IMR-90 (cell line): ENCODE results near the gene BTBD3.

Experiments used
- BHLHE40 ChIP-seq: fragments of 150-350 bp; IDR thresholded peaks from 2 replicates; pipeline ENCODE4 v1.6.1; 2016; ENCODE audit warnings: mild to moderate bottlenecking, low read depth, low read length
- MAFK ChIP-seq: IDR thresholded peaks from 2 replicates; pipeline ENCODE4 v1.6.1; 2012; ENCODE audit warnings: low read depth, low read length, improper control_type of control experiment
- NFE2L2 ChIP-seq: fragments of 150-350 bp; IDR thresholded peaks from 2 replicates; pipeline ENCODE4 v1.6.1; 2016; ENCODE audit warnings: low read depth, mild to moderate bottlenecking, low read length
- POLR2A ChIP-seq: IDR thresholded peaks from 2 replicates; pipeline ENCODE4 v1.6.1; 2012; ENCODE audit warnings: mild to moderate bottlenecking, low read depth, low read length
- RFX5 ChIP-seq: IDR thresholded peaks from 2 replicates; pipeline ENCODE4 v1.8.0; 2012; ENCODE audit warnings: low read depth, mild to moderate bottlenecking, low read length, moderate library complexity
- SMC3 ChIP-seq: fragments of 150-350 bp; IDR thresholded peaks from 2 replicates; pipeline ENCODE4 v1.6.1; 2016; ENCODE audit warnings: low read depth, mild to moderate bottlenecking, antibody characterized with exemption, low read length, moderate library complexity
- TF ChIP-seq, protein P1 (sequence below): conservative IDR thresholded peaks from 2 replicates; pipeline ENCODE4 v1.5.1; 2012; ENCODE audit warnings: mild to moderate bottlenecking, low read depth, low read length, improper control_type of control experiment
- TF ChIP-seq, protein P2 (sequence below): fragments of 150-350 bp; IDR thresholded peaks from 2 replicates; pipeline ENCODE4 v1.6.1; 2017; ENCODE audit warnings: mild to moderate bottlenecking, antibody characterized with exemption, low read length, low read depth

DNA sequence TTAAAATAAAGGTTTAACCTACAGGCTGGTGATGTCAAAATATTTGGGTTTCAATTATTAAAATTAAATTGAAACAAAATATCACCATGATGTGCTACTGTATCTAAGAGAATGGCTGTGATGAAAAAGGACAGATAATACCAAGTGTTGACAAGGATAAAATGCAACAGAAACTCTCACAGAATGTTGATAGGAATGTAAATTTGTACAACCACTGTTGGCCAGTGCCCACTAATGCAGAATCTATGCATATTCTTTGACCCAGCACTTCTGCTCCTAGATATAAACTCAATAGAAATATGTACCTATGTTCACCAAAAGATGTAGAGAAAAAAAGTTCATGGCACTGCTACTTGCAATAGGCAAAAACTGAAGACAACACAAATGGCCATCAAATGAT is 41.1 kb upstream of the BTBD3 start:
- TF ChIP-seq, protein P1, sequence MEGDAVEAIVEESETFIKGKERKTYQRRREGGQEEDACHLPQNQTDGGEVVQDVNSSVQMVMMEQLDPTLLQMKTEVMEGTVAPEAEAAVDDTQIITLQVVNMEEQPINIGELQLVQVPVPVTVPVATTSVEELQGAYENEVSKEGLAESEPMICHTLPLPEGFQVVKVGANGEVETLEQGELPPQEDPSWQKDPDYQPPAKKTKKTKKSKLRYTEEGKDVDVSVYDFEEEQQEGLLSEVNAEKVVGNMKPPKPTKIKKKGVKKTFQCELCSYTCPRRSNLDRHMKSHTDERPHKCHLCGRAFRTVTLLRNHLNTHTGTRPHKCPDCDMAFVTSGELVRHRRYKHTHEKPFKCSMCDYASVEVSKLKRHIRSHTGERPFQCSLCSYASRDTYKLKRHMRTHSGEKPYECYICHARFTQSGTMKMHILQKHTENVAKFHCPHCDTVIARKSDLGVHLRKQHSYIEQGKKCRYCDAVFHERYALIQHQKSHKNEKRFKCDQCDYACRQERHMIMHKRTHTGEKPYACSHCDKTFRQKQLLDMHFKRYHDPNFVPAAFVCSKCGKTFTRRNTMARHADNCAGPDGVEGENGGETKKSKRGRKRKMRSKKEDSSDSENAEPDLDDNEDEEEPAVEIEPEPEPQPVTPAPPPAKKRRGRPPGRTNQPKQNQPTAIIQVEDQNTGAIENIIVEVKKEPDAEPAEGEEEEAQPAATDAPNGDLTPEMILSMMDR: no peak
- TF ChIP-seq POLR2A: no peak
- TF ChIP-seq, protein P2, sequence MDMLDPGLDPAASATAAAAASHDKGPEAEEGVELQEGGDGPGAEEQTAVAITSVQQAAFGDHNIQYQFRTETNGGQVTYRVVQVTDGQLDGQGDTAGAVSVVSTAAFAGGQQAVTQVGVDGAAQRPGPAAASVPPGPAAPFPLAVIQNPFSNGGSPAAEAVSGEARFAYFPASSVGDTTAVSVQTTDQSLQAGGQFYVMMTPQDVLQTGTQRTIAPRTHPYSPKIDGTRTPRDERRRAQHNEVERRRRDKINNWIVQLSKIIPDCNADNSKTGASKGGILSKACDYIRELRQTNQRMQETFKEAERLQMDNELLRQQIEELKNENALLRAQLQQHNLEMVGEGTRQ: no peak
- no peak for TF ChIP-seq BHLHE40
- TF ChIP-seq SMC3: no peak
- TF ChIP-seq MAFK: no peak
- TF ChIP-seq NFE2L2: no peak
- no peak for TF ChIP-seq RFX5
